Measurements from ENCODE around the gene NKX1-1. TPM values are rescaled to one million over a fixed set of nuclear protein-coding genes. Genes with fewer than 3 reads are reported as not detected.
"Not testable (repeated sequence)": the region's sequence is repeated elsewhere in the genome, so short reads cannot be mapped to it uniquely, and the experiment has no call there.

The NKX1-1 gene
- total RNA-seq, 2 donors from 2014 or later = not detected

- Mint-ChIP-seq H3K4me3 (no peak overlapping the region), H3K9me3 (no peaks in the 10 kb centered on the region), H3K4me1 (ENCODE audit: low read depth) (no peaks in the 10 kb centered on the region), H3K27me3 (ENCODE audit: low read depth) (no peaks in the 10 kb centered on the region), H3K27ac (no peak overlapping the region), H3K36me3 (ENCODE audit: insufficient read depth in 2 of 2) (no peaks in the 10 kb centered on the region)
- no peak for DNase-seq
- no peak for ATAC-seq (replicated peaks in 1 of 2)
Measured at GRCh38 chr4:1445716-1446445, 39.6 kb upstream of the NKX1-1 start.

- not testable (repeated sequence) for H3K4me3 Mint-ChIP-seq; H3K4me1 Mint-ChIP-seq (ENCODE audit: low read depth); DNase-seq; H3K9me3 Mint-ChIP-seq; H3K36me3 Mint-ChIP-seq (ENCODE audit: insufficient read depth in 2 of 2); H3K27ac Mint-ChIP-seq; ATAC-seq (replicated peaks in 1 of 2); H3K27me3 Mint-ChIP-seq (ENCODE audit: low read depth)
Measured at GRCh38 chr4:1443688-1444172, 37.5 kb upstream of the NKX1-1 start.

DNA sequence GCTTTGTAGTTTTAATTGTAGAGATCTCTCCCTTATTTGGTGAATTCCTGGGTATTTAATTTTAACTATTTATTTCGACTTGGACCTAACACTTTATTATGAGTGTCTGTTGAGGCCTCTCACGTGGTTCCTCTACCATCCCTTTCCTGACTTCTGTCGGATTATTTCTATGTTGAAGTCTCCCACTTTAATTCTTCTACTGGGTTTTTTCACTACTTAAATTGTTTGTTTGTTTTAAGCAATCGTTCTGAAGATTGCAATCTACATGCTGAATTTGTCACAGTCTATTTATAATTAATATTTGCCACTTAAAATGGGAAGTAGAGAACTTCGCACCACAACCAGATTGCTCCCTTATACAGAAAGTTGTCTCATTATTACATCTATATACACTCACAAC is 20.8 kb upstream of the NKX1-1 start:
- no peak for ATAC-seq (replicated peaks in 1 of 2)
- Mint-ChIP-seq H3K4me3 (no peak overlapping the region), H3K27ac (no peak overlapping the region)

GRCh38 chr4:1421657-1422056 is 15.4 kb upstream of the NKX1-1 start:
- Mint-ChIP-seq H3K4me1 (ENCODE audit: low read depth) (no peaks in the 10 kb centered on the region), H3K27ac (no peak overlapping the region), H3K27me3 (ENCODE audit: low read depth) (peaks cover 38% of the 10 kb centered on the region), H3K4me3 (no peak overlapping the region), H3K36me3 (ENCODE audit: insufficient read depth in 2 of 2) (no peaks in the 10 kb centered on the region), H3K9me3 (no peaks in the 10 kb centered on the region)
- ATAC-seq (replicated peaks in 1 of 2) = no peak
- no peak for DNase-seq

More for the DNA sequence above, 20.8 kb upstream of the NKX1-1 start:
- Mint-ChIP-seq H3K27me3 (ENCODE audit: low read depth) (peaks cover 23% of the 10 kb centered on the region), H3K9me3 (no peaks in the 10 kb centered on the region), H3K4me1 (ENCODE audit: low read depth) (no peaks in the 10 kb centered on the region), H3K36me3 (ENCODE audit: insufficient read depth in 2 of 2) (no peaks in the 10 kb centered on the region)
- DNase-seq = no peak

GRCh38 chr4:1419708-1420107 is 13.5 kb upstream of the NKX1-1 start:
- DNase-seq (no peak), ATAC-seq (replicated peaks in 1 of 2) (no peak)
- peaks cover 41% of the 10 kb centered on the region for H3K27me3 Mint-ChIP-seq (ENCODE audit: low read depth)
- no peak overlapping the region for H3K27ac Mint-ChIP-seq
- H3K4me1 Mint-ChIP-seq (ENCODE audit: low read depth) = no peaks in the 10 kb centered on the region
- H3K4me3 Mint-ChIP-seq = no peak overlapping the region
- no peaks in the 10 kb centered on the region for H3K9me3 Mint-ChIP-seq
- no peaks in the 10 kb centered on the region for H3K36me3 Mint-ChIP-seq (ENCODE audit: insufficient read depth in 2 of 2)

DNA sequence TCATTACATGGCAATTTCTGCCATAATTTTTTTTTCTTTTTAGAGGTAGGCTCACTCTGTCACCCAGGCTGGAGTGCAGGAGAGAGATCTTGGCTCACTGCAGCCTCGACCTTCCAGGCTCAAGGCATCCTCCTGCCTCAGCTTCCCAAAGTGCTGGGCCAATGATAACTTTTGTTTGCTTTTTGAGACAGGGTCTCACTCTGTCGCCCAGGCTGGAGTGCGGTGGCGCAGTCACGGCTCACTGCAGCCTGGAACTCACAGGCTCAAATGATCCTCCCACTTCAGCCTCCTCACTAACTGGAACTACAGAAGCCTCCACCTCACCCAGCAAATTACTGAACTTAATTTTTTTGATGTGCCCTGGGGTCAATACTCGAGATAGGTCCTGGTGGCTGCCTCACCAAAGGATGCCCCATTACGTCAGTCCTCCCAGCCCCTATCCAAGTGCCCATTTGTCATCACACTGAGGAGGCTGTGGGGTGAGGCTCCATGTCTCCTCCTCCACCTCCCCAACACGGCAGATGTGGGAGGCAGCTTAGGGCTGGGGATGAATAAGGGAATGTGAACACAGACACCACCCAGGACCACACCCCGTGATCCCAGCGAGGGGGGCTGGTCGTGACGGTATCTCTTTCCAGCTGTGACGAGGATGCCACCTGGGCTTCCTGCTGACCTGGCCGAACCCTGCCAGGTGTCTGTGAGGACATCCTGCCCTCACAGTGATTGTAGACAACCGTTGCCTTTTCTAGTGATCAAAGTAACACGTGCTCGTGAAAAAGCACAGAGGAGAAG is 12.4 kb upstream of the NKX1-1 start:
- DNase-seq = no peak
- H3K4me3 Mint-ChIP-seq = no peak overlapping the region
- H3K36me3 Mint-ChIP-seq (ENCODE audit: insufficient read depth in 2 of 2) = no peaks in the 10 kb centered on the region
- H3K4me1 Mint-ChIP-seq (ENCODE audit: low read depth) = no peaks in the 10 kb centered on the region
- H3K27me3 Mint-ChIP-seq (ENCODE audit: low read depth) = peaks cover 33% of the 10 kb centered on the region
- no peak overlapping the region for H3K27ac Mint-ChIP-seq
- no peak for ATAC-seq (replicated peaks in 1 of 2)
- H3K9me3 Mint-ChIP-seq = no peaks in the 10 kb centered on the region

DNA sequence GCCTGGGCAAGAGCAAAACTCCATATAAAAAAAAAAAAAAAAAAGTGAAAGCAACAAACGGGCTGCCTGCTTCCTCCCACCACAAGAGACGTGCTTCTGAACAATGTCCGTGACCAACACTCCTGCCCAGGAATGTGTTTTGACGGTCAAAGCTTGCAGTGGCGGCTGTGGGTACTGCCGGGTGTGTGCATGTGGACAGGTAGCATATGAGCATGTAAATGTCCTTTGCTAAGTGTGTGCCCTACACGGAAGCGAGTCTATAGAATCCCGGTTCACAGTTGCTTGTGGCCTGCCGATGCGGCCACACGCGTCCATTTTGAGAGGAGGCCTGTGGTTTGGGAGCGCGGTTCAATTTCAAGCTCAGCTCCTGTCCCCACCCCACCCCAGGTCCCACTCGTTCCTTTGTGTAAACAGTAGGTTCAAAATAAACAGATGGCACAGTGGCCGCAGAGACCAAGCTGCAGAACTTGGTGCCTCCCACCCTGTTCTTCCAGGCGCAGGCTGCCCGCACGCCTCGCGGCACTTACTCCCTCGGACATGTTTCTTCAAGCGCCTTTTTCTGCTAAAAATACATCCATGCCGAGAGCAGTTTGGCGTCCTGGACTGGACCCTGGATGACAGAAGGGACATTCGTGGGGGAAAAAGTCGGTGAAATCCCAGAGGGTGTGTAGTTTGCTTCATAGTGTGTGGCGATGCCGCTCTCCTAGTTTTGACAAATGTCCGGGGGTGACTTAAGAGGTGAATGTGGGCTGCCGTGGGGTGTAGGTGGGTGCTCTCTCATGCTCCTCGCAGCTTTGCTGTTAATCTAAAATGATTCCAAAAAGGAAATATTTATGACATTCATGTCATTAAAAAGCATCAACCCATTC is 11.5 kb upstream of the NKX1-1 start:
- DNase-seq (no peak), ATAC-seq (replicated peaks in 1 of 2) (no peak)
- Mint-ChIP-seq H3K4me3 (no peak overlapping the region), H3K4me1 (ENCODE audit: low read depth) (no peaks in the 10 kb centered on the region), H3K27ac (no peak overlapping the region), H3K27me3 (ENCODE audit: low read depth) (peaks cover 41% of the 10 kb centered on the region), H3K9me3 (no peaks in the 10 kb centered on the region), H3K36me3 (ENCODE audit: insufficient read depth in 2 of 2) (no peaks in the 10 kb centered on the region)

DNA sequence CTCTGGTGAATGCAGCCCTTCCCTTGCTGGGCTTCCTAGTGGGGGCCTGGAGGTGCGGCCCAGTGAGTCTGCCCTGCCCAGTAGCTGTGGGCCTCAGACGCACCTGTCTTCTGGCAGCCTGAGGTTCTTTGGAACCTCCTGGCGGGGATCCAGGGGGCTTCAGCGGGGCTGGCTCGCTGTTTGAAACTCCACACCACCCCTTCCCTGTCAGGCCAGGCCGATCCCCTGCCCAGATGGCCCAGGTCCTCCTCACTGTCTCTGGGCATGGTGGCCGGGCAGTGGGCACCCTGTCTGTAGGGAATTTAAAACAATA is 10.7 kb upstream of the NKX1-1 start:
- DNase-seq (no peak), ATAC-seq (replicated peaks in 1 of 2) (no peak)
- no peak overlapping the region for H3K27ac Mint-ChIP-seq
- no peak overlapping the region for H3K4me3 Mint-ChIP-seq
- no peaks in the 10 kb centered on the region for H3K4me1 Mint-ChIP-seq (ENCODE audit: low read depth)
- H3K36me3 Mint-ChIP-seq (ENCODE audit: insufficient read depth in 2 of 2) = no peaks in the 10 kb centered on the region
- H3K27me3 Mint-ChIP-seq (ENCODE audit: low read depth) = peaks cover 34% of the 10 kb centered on the region
- no peaks in the 10 kb centered on the region for H3K9me3 Mint-ChIP-seq

DNA sequence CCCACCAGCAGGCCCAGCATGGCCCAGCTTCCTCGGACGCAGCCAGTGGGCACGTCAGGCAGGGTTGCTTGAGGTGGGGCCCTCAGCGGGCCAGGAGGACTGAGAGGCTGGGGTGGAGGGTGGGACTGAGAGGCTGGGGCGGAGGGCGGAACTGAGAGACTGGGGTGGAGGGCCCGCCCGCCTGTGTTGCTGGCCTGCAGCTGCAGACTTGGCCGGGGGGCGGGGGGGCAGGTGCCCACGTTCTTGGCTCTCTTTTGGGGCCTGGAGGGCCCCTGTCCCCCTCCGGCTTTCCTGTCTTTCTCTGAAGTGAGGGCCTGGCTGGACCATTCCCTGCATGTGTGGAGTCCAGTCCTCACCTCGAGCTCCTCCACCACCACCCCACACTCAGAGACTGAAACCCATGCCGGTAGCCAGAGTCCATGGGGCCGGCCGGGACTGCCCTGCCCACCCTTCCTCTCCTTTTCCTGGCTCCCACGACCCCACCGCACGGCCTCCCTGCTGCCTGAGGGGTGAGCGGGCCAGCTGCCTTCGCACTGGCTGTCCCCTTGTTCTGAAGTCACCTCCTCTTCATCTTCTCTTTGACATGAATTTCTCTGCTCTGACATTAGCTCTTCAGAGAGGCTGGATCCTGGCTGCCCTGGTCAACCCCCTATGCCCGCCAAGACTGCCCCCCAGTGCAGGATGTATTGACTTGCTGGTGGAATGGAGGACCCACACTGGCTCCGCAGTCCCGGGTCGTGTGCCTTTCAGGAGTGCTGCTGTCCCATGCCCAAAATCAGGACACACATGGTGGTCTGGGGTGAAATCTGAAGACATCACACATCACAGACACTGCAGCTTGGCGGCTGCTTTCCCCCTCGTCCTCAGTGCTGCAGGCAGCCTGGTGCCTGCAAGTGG is 10.1 kb upstream of the NKX1-1 start:
- Mint-ChIP-seq H3K27ac (no peak overlapping the region), H3K9me3 (no peaks in the 10 kb centered on the region), H3K4me3 (no peak overlapping the region), H3K36me3 (ENCODE audit: insufficient read depth in 2 of 2) (no peaks in the 10 kb centered on the region), H3K27me3 (ENCODE audit: low read depth) (peaks cover 36% of the 10 kb centered on the region), H3K4me1 (ENCODE audit: low read depth) (no peaks in the 10 kb centered on the region)
- DNase-seq = no peak
- no peak for ATAC-seq (replicated peaks in 1 of 2)

DNA sequence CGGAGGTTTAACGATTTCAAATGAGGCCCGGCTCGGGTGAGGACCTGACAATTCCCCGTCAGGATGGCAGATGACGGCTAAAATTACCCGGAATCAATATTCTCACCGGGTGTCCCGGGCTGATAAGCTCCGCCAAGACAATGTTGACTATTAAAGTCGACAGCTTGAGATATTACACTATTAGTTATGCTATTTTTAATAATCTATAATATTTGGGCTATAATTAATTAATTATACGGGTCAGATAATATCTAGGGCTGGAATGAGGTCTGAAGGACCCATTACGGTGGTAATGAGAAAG is 9.4 kb upstream of the NKX1-1 start:
- Mint-ChIP-seq H3K27ac (no peak overlapping the region), H3K9me3 (no peaks in the 10 kb centered on the region), H3K4me1 (ENCODE audit: low read depth) (no peaks in the 10 kb centered on the region), H3K4me3 (no peak overlapping the region), H3K36me3 (ENCODE audit: insufficient read depth in 2 of 2) (no peaks in the 10 kb centered on the region), H3K27me3 (ENCODE audit: low read depth) (peaks cover 36% of the 10 kb centered on the region)
- DNase-seq (no peak), ATAC-seq (replicated peaks in 1 of 2) (no peak)

GRCh38 chr4:1414831-1415680 is 8.8 kb upstream of the NKX1-1 start:
- Mint-ChIP-seq H3K27me3 (ENCODE audit: low read depth) (peaks cover 34% of the 10 kb centered on the region), H3K4me3 (no peak overlapping the region), H3K36me3 (ENCODE audit: insufficient read depth in 2 of 2) (no peaks in the 10 kb centered on the region), H3K27ac (no peak overlapping the region), H3K4me1 (ENCODE audit: low read depth) (no peaks in the 10 kb centered on the region), H3K9me3 (no peaks in the 10 kb centered on the region)
- ATAC-seq (replicated peaks in 1 of 2) (no peak), DNase-seq (no peak)
